Measurements from ENCODE around the gene WNT3A.
A peak's percentile ranks its signal among the peaks of the same experiment; 100 is the strongest.

Gene WNT3A

GRCh38 chr1:228073061-228073856 is 66.5 kb downstream of the WNT3A start:
- Histone ChIP-seq H3K9me3 (ENCODE audit: insufficient read depth, low read length) (no peaks in the 10 kb centered on the region), H2AFZ (ENCODE audit: low read depth, low read length) (no peak overlapping the region), H3K9ac (ENCODE audit: low read length) (no peak overlapping the region), H4K20me1 (ENCODE audit: insufficient read depth, low read length) (no peaks in the 10 kb centered on the region), H3K4me2 (ENCODE audit: low read length) (no peak overlapping the region), H3K79me2 (ENCODE audit: low read length) (no peaks in the 10 kb centered on the region), H3K27me3 (ENCODE audit: low read depth, low read length) (peaks cover 44% of the 10 kb centered on the region), H3K4me1 (ENCODE audit: low read length) (no peaks in the 10 kb centered on the region), H3K36me3 (replicated peaks; ENCODE audit: low read depth, low read length) (no peaks in the 10 kb centered on the region), H3K4me3 (ENCODE audit: low read length) (no peak overlapping the region), H3K27ac (ENCODE audit: low read length) (no peak overlapping the region)
- TF ChIP-seq EZH2phosphoT487 (IDR thresholded peaks at IDR 0.05; ENCODE audit: low read depth): no peak
- TF ChIP-seq CTCF (IDR thresholded peaks at IDR 0.05; ENCODE audit: low read depth, low read length): no peak

- peaks cover 44% of the 10 kb centered on the region for H3K27me3 ChIP-seq (ENCODE audit: low read depth, low read length)
- H3K4me3 ChIP-seq (ENCODE audit: low read length): no peak overlapping the region
- no peak overlapping the region for H2AFZ ChIP-seq (ENCODE audit: low read depth, low read length)
- H3K9ac ChIP-seq (ENCODE audit: low read length): no peak overlapping the region
- H4K20me1 ChIP-seq (ENCODE audit: insufficient read depth, low read length): peaks cover 3% of the 10 kb centered on the region; the same call in 1 of the 2 replicates
- H3K4me1 ChIP-seq (ENCODE audit: low read length): no peaks in the 10 kb centered on the region
- no peaks in the 10 kb centered on the region for H3K36me3 ChIP-seq (replicated peaks; ENCODE audit: low read depth, low read length)
- H3K4me2 ChIP-seq (ENCODE audit: low read length): no peak overlapping the region
- peak; percentile 50 for TF ChIP-seq CTCF (IDR thresholded peaks at IDR 0.05; ENCODE audit: low read depth, low read length)
- TF ChIP-seq EZH2phosphoT487 (IDR thresholded peaks at IDR 0.05; ENCODE audit: low read depth): no peak
- H3K79me2 ChIP-seq (ENCODE audit: low read length): no peaks in the 10 kb centered on the region
- H3K27ac ChIP-seq (ENCODE audit: low read length): no peak overlapping the region
- no peaks in the 10 kb centered on the region for H3K9me3 ChIP-seq (ENCODE audit: insufficient read depth, low read length)
These were observed 67.2 kb downstream of the WNT3A start for GRCh38 chr1:228073857-228074545.

- Histone ChIP-seq H3K4me1 (ENCODE audit: low read length) (no peaks in the 10 kb centered on the region), H3K36me3 (replicated peaks; ENCODE audit: low read depth, low read length) (no peaks in the 10 kb centered on the region), H3K4me2 (ENCODE audit: low read length) (no peak overlapping the region), H3K9ac (ENCODE audit: low read length) (no peak overlapping the region), H2AFZ (ENCODE audit: low read depth, low read length) (no peak overlapping the region), H3K9me3 (ENCODE audit: insufficient read depth, low read length) (no peaks in the 10 kb centered on the region), H3K27me3 (ENCODE audit: low read depth, low read length) (peaks cover 44% of the 10 kb centered on the region), H3K4me3 (ENCODE audit: low read length) (no peak overlapping the region), H3K27ac (ENCODE audit: low read length) (no peak overlapping the region), H3K79me2 (ENCODE audit: low read length) (peaks cover 5% of the 10 kb centered on the region), H4K20me1 (ENCODE audit: insufficient read depth, low read length) (peaks cover 13% of the 10 kb centered on the region)
- no peak for TF ChIP-seq EZH2phosphoT487 (IDR thresholded peaks at IDR 0.05; ENCODE audit: low read depth)
- TF ChIP-seq CTCF (IDR thresholded peaks at IDR 0.05; ENCODE audit: low read depth, low read length): no peak
These were observed 68.3 kb downstream of the WNT3A start for GRCh38 chr1:228074954-228075730.
